Astrocyte (in vitro differentiated cells and primary cell): ENCODE measurements around the gene CCDC142. TPM values are rescaled to one million over a fixed set of nuclear protein-coding genes. Genes with fewer than 3 reads are reported as not detected.

ENCODE experiments used
- DNase-seq: peaks from one replicate; pipeline ENCODE4 v3.0.0-alpha.2; 2010; ENCODE audit warnings: low read depth
- FAIRE-seq: peaks from 2 replicates; lab custom pipeline; 2011; peaks lifted over from hg19 to GRCh38; lab: Jason Lieb, UNC
- H2AFZ ChIP-seq: 2 replicates; pipeline ENCODE4 v1.6.0; 2012; ENCODE audit warnings: low read depth, low read length, inconsistent platforms
- H3K27ac ChIP-seq: 2 replicates; pipeline ENCODE4 v1.5.1; 2011; ENCODE audit warnings: low read depth, low read length, inconsistent platforms
- H3K27me3 ChIP-seq: 2 replicates; pipeline ENCODE4 v1.6.0; 2011; ENCODE audit warnings: low read length, inconsistent platforms; ENCODE audit not compliant: insufficient read depth
- H3K36me3 ChIP-seq: 2 replicates; pipeline ENCODE4 v1.5.1; 2011; ENCODE audit warnings: low read length, inconsistent platforms; ENCODE audit not compliant: insufficient read depth
- H3K4me1 ChIP-seq: 2 replicates; pipeline ENCODE4 v1.5.1; 2011; ENCODE audit warnings: low read length, inconsistent platforms; ENCODE audit not compliant: insufficient read depth
- H3K4me2 ChIP-seq: 2 replicates; pipeline ENCODE4 v1.6.0; 2012; ENCODE audit warnings: low read length, inconsistent platforms
- H3K4me3 ChIP-seq: 2 replicates; pipeline ENCODE4 v1.5.1; 2011; ENCODE audit warnings: low read depth, mild to moderate bottlenecking, low read length, inconsistent platforms; ENCODE audit not compliant: insufficient read depth
- H3K79me2 ChIP-seq: 2 replicates; pipeline ENCODE4 v1.6.0; 2012; ENCODE audit warnings: mild to moderate bottlenecking, low read length, inconsistent platforms; ENCODE audit not compliant: insufficient read depth
- H3K9ac ChIP-seq: 2 replicates; pipeline ENCODE4 v1.6.0; 2012; ENCODE audit warnings: mild to moderate bottlenecking, low read length, inconsistent platforms
- H3K9me3 ChIP-seq: 2 replicates; pipeline ENCODE4 v1.5.1; 2012; ENCODE audit warnings: low read depth, mild to moderate bottlenecking, low read length, inconsistent platforms; ENCODE audit not compliant: insufficient read depth
- H4K20me1 ChIP-seq: 2 replicates; pipeline ENCODE4 v1.6.0; 2012; ENCODE audit warnings: low read length, inconsistent platforms; ENCODE audit not compliant: insufficient read depth
- H3K27ac Mint-ChIP-seq: one replicate; pipeline ENCODE4 v1.8.0; 2021; ENCODE audit warnings: mild to moderate bottlenecking, mixed read lengths; ENCODE audit not compliant: unreplicated experiment
- H3K27me3 Mint-ChIP-seq: one replicate; pipeline ENCODE4 v1.8.0; 2021; ENCODE audit warnings: low read depth, mixed read lengths; ENCODE audit not compliant: unreplicated experiment
- H3K36me3 Mint-ChIP-seq: one replicate; pipeline ENCODE4 v1.8.0; 2021; ENCODE audit warnings: low read depth, mixed read lengths; ENCODE audit not compliant: unreplicated experiment
- H3K4me1 Mint-ChIP-seq: one replicate; pipeline ENCODE4 v1.8.0; 2021; ENCODE audit warnings: low read depth, mixed read lengths; ENCODE audit not compliant: unreplicated experiment
- H3K4me3 Mint-ChIP-seq: one replicate; pipeline ENCODE4 v1.8.0; 2021; ENCODE audit warnings: mild to moderate bottlenecking, moderate library complexity, mixed read lengths; ENCODE audit not compliant: unreplicated experiment
- H3K9me3 Mint-ChIP-seq: one replicate; pipeline ENCODE4 v1.8.0; 2021; ENCODE audit warnings: mild to moderate bottlenecking, mixed read lengths; ENCODE audit not compliant: unreplicated experiment
- EZH2 ChIP-seq: IDR thresholded peaks from 2 replicates; pipeline ENCODE4 v1.6.1; 2012; ENCODE audit warnings: mild to moderate bottlenecking, low read length, inconsistent platforms; ENCODE audit not compliant: insufficient read depth
- total RNA-seq: library from RNA; stranded (reverse); gene quantifications from 2 replicates; pipeline ENCODE4 v1.2.1, GENCODE V29; 2021
- TF ChIP-seq, protein P1 (sequence below): IDR thresholded peaks from 2 replicates; pipeline ENCODE4 v1.5.1; 2011; ENCODE audit warnings: low read depth, mild to moderate bottlenecking, inconsistent platforms, low read length, moderate library complexity; ENCODE audit not compliant: insufficient read depth

The CCDC142 gene
- total RNA-seq, 1 donor from 2014 or later: 11.2 TPM

GRCh38 chr2:74510272-74510671 is 27.5 kb upstream of the CCDC142 start:
- Histone ChIP-seq H3K79me2 (peaks cover 18% of the 10 kb centered on the region), H4K20me1 (peaks cover 13% of the 10 kb centered on the region), H3K36me3 (no peaks in the 10 kb centered on the region), H3K9ac (no peak overlapping the region), H3K27me3 (peaks cover 48% of the 10 kb centered on the region), H2AFZ (no peak overlapping the region), H3K4me1 (peaks cover 30% of the 10 kb centered on the region), H3K4me2 (no peak overlapping the region), H3K27ac (no peak overlapping the region), H3K9me3 (no peaks in the 10 kb centered on the region), H3K4me3 (no peak overlapping the region)
- FAIRE-seq (no peak), DNase-seq (no peak)
- Mint-ChIP-seq H3K27me3 (peaks cover 47% of the 10 kb centered on the region), H3K4me3 (no peak overlapping the region), H3K27ac (no peak overlapping the region), H3K36me3 (peaks cover 5% of the 10 kb centered on the region), H3K9me3 (no peaks in the 10 kb centered on the region), H3K4me1 (peaks cover 13% of the 10 kb centered on the region)
- TF ChIP-seq, protein P1, sequence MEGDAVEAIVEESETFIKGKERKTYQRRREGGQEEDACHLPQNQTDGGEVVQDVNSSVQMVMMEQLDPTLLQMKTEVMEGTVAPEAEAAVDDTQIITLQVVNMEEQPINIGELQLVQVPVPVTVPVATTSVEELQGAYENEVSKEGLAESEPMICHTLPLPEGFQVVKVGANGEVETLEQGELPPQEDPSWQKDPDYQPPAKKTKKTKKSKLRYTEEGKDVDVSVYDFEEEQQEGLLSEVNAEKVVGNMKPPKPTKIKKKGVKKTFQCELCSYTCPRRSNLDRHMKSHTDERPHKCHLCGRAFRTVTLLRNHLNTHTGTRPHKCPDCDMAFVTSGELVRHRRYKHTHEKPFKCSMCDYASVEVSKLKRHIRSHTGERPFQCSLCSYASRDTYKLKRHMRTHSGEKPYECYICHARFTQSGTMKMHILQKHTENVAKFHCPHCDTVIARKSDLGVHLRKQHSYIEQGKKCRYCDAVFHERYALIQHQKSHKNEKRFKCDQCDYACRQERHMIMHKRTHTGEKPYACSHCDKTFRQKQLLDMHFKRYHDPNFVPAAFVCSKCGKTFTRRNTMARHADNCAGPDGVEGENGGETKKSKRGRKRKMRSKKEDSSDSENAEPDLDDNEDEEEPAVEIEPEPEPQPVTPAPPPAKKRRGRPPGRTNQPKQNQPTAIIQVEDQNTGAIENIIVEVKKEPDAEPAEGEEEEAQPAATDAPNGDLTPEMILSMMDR: no peak
- TF ChIP-seq EZH2: no peak

DNA sequence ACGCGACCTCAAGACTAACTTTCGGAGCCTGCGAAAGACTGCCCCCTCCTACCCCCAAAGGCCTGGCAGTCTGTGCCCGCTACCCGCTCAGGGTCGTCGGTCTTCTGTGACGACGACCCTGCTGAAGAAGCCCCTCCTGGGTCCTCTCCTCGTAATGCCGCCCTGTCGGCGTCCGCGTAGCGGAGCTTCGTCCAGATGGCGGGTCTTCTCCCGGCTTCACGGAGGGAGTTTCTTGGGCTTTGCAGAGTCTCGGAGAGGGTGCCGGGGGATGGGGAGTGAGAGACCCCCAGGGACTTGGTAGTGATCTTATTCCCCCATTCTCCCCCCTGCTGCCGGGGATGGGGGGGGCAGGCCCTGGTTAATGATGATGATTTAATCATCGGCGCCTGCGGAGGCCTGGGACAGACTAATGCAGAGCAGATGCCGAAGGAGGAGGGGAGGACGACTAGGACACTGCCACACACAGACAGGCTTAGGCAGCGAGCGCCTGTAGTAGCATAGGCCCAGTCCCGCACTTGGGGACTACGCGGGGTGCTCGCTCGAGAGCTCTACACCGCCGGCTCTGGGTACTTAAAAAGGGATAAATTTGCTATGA is 25.2 kb upstream of the CCDC142 start:
- FAIRE-seq (no peak), DNase-seq (no peak)
- H3K36me3 ChIP-seq: peaks cover 4% of the 10 kb centered on the region
- H3K27me3 ChIP-seq: peaks cover 31% of the 10 kb centered on the region
- Mint-ChIP-seq H3K4me1 (peaks cover 21% of the 10 kb centered on the region), H3K36me3 (peaks cover 12% of the 10 kb centered on the region), H3K4me3 (peak overlapping the region; percentile 97), H3K27ac (peak overlapping the region; percentile 99), H3K9me3 (no peaks in the 10 kb centered on the region), H3K27me3 (peaks cover 40% of the 10 kb centered on the region)
- peak overlapping the region; percentile 98 for H2AFZ ChIP-seq
- peaks cover 47% of the 10 kb centered on the region for H3K4me1 ChIP-seq
- H3K4me3 ChIP-seq: peak overlapping the region; percentile 94
- peak overlapping the region; percentile 95 for H3K9ac ChIP-seq
- H3K79me2 ChIP-seq: peaks cover 24% of the 10 kb centered on the region
- peaks cover 7% of the 10 kb centered on the region for H4K20me1 ChIP-seq
- peak overlapping the region; percentile 99 for H3K27ac ChIP-seq
- no peaks in the 10 kb centered on the region for H3K9me3 ChIP-seq
- H3K4me2 ChIP-seq: peak overlapping the region; percentile 97
- TF ChIP-seq, protein P1: no peak
- TF ChIP-seq EZH2: no peak
